Kidney (tissue), 14 donors: Measurements from ENCODE around the gene ATAD2B. TPM values are rescaled to one million over a fixed set of nuclear protein-coding genes. Genes with fewer than 3 reads are reported as not detected.
"Not testable (repeated sequence)": the region's sequence is repeated elsewhere in the genome, so short reads cannot be mapped to it uniquely, and the experiment has no call there.

Experiments used
- DNase-seq, 5 donors: peaks; one replicate each; pipeline ENCODE4 v3.0.0-alpha.2; 2013 to 2020
- FAIRE-seq: peaks from 2 replicates; lab custom pipeline; 2012; peaks lifted over from hg19 to GRCh38; lab: Jason Lieb, UNC
- H3K27ac ChIP-seq, 2 donors: one replicate each; pipeline ENCODE4 v1.7.0; 2013; ENCODE audit warnings: low read depth in 2 of 2, low read length in 2 of 2, inconsistent platforms in 1 of 2
- H3K27me3 ChIP-seq: one replicate; pipeline ENCODE4 v1.7.1; 2013; ENCODE audit warnings: low read length, inconsistent platforms; ENCODE audit not compliant: control insufficient read depth, insufficient read depth
- H3K36me3 ChIP-seq, 3 donors: one replicate each; pipeline versions ENCODE4 v1.7.0 to v1.7.1; 2013; ENCODE audit warnings: low read length in 3 of 3, control low read depth in 1 of 3, inconsistent platforms in 1 of 3; ENCODE audit not compliant: insufficient read depth in 3 of 3, control insufficient read depth in 2 of 3
- H3K4me1 ChIP-seq, 3 donors: one replicate each; pipeline versions ENCODE4 v1.7.0 to v1.7.1; 2013; ENCODE audit warnings: low read length in 3 of 3, inconsistent platforms in 1 of 3, low read depth in 1 of 3; ENCODE audit not compliant: control insufficient read depth in 2 of 3, insufficient read depth in 2 of 3
- H3K4me3 ChIP-seq, 3 donors: one replicate each; pipeline versions ENCODE4 v1.7.0 to v1.8.1; 2013; ENCODE audit warnings: low read length in 3 of 3, control low read depth in 1 of 3, inconsistent platforms in 1 of 3
- H3K9ac ChIP-seq, 3 donors: one replicate each; pipeline versions ENCODE4 v1.7.0 to v1.7.1; 2013; ENCODE audit warnings: low read length in 3 of 3, control low read depth in 1 of 3, inconsistent platforms in 1 of 3
- H3K9me3 ChIP-seq, 3 donors: one replicate each; pipeline versions ENCODE4 v1.7.0 to v1.7.1; 2013; ENCODE audit warnings: low read length in 3 of 3, control low read depth in 1 of 3, inconsistent platforms in 1 of 3; ENCODE audit not compliant: control insufficient read depth in 2 of 3, insufficient read depth in 1 of 3
- intact Hi-C: fragments of 100-400 bp; cut with DNase I; formaldehyde crosslinking; loops from one replicate; pipeline ENCODE4 v1.11.1; 2022
- polyA plus RNA-seq: library from polyadenylated mRNA; stranded (reverse); fragments of 350-450 nt; fragmentation: Illumina TruSeq; extraction: RNeasy Lipid Tissue Mini Kit (QIAGEN cat#74804); gene quantifications from one replicate; pipeline ENCODE4 v1.2.3, GENCODE V29; 2014; ENCODE audit warnings: low read depth, low replicate concordance; ENCODE audit not compliant: insufficient read depth
- total RNA-seq: library from RNA; stranded (reverse); fragmentation: NEBNext Ultra II Directional; extraction: Animal tissue kit (Norgen Biotek cat#: 25700); gene quantifications from one replicate; pipeline ENCODE4 v1.2.1, GENCODE V29; 2021
- TF ChIP-seq, protein P1 (sequence below): IDR thresholded peaks from 3 replicates; pipeline ENCODE4 v1.5.1; 2012; ENCODE audit warnings: mild to moderate bottlenecking, moderate library complexity, borderline replicate concordance; ENCODE audit not compliant: insufficient read depth; ENCODE audit errors: extremely low read depth
- donor health status: control.
- donor health status: control.
- donor health status: control.
- donor health status: control.
- donor health status: control.
- donor health status: DM: yes; HTN: yes; CAD: no.
- donor health status: Normal renal cell carcinoma (clear cell type).

Gene ATAD2B
- total and polyA plus RNA-seq, 2 donors from 2014 or later, result 2.3 to 28.7 TPM

DNA sequence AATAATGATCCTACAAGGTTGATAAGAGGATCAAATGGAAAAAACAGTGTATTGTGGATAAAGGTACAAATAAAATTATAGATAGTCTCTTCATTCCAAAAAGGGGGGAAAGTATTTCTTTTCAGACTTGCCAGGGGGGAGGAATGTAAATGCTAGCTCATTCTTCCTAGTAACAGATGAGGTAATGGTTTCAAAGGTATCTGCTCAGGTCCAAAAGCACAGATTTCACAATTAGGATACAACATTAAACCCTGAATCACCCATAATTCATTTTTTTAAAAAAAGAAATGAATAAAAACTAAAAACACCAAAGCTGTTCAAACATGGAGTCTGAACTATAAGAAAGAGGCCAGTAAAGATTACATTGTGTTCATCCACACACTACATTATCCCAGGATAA is 142.0 kb downstream of the ATAD2B start:
- Histone ChIP-seq H3K27me3 (no peaks in the 10 kb centered on the region), H3K4me1 (no peaks in the 10 kb centered on the region), H3K4me3 (no peak overlapping the region), H3K27ac (no peak overlapping the region), H3K9ac (no peak overlapping the region), H3K36me3 (peaks cover 0 to 6% (median 3%) of the 10 kb centered on the region in 3 donors), H3K9me3 (no peaks in the 10 kb centered on the region)
- TF ChIP-seq, protein P1, sequence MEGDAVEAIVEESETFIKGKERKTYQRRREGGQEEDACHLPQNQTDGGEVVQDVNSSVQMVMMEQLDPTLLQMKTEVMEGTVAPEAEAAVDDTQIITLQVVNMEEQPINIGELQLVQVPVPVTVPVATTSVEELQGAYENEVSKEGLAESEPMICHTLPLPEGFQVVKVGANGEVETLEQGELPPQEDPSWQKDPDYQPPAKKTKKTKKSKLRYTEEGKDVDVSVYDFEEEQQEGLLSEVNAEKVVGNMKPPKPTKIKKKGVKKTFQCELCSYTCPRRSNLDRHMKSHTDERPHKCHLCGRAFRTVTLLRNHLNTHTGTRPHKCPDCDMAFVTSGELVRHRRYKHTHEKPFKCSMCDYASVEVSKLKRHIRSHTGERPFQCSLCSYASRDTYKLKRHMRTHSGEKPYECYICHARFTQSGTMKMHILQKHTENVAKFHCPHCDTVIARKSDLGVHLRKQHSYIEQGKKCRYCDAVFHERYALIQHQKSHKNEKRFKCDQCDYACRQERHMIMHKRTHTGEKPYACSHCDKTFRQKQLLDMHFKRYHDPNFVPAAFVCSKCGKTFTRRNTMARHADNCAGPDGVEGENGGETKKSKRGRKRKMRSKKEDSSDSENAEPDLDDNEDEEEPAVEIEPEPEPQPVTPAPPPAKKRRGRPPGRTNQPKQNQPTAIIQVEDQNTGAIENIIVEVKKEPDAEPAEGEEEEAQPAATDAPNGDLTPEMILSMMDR, result no peak
- DNase-seq (no peak), FAIRE-seq (no peak)
- intact Hi-C loops, result no loop called here

DNA sequence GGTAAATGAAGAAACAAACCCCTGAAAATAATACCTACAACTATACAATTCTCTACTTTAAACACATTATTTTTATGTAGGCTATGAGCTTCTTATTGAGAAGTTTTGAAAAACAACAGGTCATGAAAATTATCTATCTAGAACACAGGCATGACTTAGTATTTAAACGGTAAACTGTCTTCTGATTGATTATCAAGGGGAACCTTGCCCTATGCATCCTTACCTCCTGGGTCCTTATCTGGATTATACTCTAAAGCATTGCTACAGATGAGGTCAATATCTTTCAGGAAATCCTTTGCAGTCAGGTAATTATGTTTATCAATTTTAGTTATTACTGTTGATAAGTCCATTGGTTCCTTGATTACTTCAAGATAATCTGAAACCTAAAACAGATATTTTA is 144.3 kb downstream of the ATAD2B start:
- Histone ChIP-seq H3K4me1 (no peaks in the 10 kb centered on the region), H3K36me3 (peaks cover 0 to 12% (median 5%) of the 10 kb centered on the region in 3 donors), H3K27ac (no peak overlapping the region), H3K9me3 (no peaks in the 10 kb centered on the region), H3K4me3 (no peak overlapping the region), H3K27me3 (no peaks in the 10 kb centered on the region), H3K9ac (no peak overlapping the region)
- DNase-seq (no peak), FAIRE-seq (peak; percentile 23)
- TF ChIP-seq, protein P1, result no peak
- intact Hi-C loops, result no loop called here

GRCh38 chr2:23782126-23782525 is 144.8 kb downstream of the ATAD2B start:
- no peak for FAIRE-seq
- Histone ChIP-seq H3K27ac (no peak overlapping the region), H3K4me1 (no peaks in the 10 kb centered on the region), H3K9me3 (no peaks in the 10 kb centered on the region), H3K27me3 (no peaks in the 10 kb centered on the region), H3K9ac (no peak overlapping the region), H3K36me3 (peaks cover 0 to 12% (median 5%) of the 10 kb centered on the region in 3 donors), H3K4me3 (no peak overlapping the region)
- TF ChIP-seq, protein P1, result no peak
- intact Hi-C loops, result no loop called here
- no peak for DNase-seq

DNA sequence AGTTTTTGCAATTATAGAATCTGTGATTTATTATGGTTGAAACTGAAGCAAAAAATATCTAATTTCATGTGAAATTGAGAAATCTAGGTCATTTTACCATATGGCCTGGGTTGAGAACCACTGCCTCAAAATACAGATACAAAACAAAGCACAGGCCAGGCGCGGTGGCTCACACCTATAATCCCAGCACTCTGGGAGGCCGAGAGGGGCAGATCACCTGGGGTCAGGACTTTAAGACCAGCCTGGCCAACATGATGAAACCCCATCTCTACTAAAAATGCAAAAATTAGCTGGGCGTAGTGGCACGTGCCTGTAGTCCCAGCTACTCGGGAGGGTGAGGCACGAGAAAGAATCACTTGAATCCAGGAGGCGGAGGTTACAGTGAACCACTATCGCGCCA is 146.5 kb downstream of the ATAD2B start:
- H3K27ac ChIP-seq, H3K4me3 ChIP-seq, H3K4me1 ChIP-seq, intact Hi-C loops, FAIRE-seq, H3K9me3 ChIP-seq, H3K27me3 ChIP-seq, H3K9ac ChIP-seq, DNase-seq: not testable (repeated sequence)
- H3K36me3 ChIP-seq, result peaks cover 0 to 12% (median 2%) of the 10 kb centered on the region in 3 donors
